CMK (cell line): Measurements from ENCODE around the gene ANTXR2.
A peak's percentile ranks its signal among the peaks of the same experiment; 100 is the strongest.
"Not testable (repeated sequence)": the region's sequence is repeated elsewhere in the genome, so short reads cannot be mapped to it uniquely, and the experiment has no call there.

ENCODE experiments used
- DNase-seq: peaks from one replicate; pipeline ENCODE4 v3.0.0-alpha.2; 2010; ENCODE audit warnings: low read depth

ANTXR2 gene

GRCh38 chr4:80072744-80073472 lies at the start of gene ANTXR2:
ANTXR2 (minus strand) TSS chr4:80073229; CDS start chr4:80072560, 669 bp downstream.
- peak; percentile 62 for DNase-seq

- DNase-seq, result not testable (repeated sequence)
Observed at GRCh38 chr4:80121815-80122214, 48.8 kb upstream of the ANTXR2 start.

DNA sequence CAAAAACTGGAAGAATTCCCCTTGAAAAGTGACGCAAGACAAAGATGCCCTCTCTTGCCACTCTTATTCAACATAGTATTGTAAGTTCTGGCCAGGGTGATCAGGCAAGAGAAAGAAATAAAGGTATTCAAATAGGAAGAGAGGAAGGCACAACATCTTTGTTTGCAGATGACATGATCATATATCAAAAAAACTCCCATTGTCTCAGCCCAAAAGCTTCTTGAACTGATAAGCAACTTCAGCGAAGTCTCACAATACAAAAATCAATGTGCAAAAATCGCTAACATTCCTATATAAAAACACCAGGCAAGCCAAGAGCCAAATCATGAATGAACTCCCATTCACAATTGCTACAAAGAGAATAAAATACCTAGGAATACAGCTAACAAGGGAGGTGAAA lies 46.6 kb upstream of the ANTXR2 start:
- DNase-seq, result not testable (repeated sequence)

DNA sequence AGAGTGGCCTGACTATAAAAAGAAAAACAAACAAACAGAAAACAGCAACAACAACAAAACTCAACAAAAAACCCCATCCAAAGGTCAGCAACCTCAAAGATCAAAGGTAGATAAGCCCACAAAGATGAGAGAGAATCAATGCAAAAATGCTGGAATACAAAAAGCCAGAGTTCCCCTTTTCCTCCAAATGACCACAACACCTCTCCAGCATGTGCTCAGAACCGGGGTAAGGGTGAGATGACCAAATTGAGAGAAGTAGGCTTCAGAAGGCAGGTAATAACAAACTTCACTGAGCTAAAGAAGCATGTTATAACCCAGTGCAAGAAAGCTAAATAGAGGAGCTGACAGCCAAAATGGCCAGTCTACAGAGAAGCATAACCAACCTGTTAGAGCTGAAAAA lies 43.5 kb upstream of the ANTXR2 start:
- DNase-seq, result no peak

- no peak for DNase-seq
Observed at GRCh38 chr4:80115368-80116181, 42.5 kb upstream of the ANTXR2 start.

- no peak for DNase-seq
Observed at GRCh38 chr4:80114732-80115265, 41.8 kb upstream of the ANTXR2 start.

DNA sequence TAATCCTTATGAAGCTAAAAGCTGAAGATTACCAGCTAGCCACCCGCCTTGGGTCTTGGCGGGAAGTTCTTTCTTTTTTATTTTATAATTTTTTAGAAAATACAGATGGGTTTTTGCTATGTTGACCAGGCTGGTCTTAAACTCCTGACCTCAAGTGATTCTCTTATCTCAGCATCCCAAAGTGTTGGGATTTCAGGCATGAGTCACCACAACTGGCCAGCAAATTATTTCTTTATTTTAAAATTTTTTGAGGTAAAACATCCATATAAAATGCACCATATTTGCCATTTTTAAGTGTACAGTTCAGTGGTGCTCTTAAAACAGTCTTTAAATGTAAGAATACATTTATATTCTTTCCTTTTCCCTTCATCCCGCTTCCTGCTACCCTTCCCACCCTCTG lies 40.6 kb upstream of the ANTXR2 start:
- DNase-seq, result no peak

DNA sequence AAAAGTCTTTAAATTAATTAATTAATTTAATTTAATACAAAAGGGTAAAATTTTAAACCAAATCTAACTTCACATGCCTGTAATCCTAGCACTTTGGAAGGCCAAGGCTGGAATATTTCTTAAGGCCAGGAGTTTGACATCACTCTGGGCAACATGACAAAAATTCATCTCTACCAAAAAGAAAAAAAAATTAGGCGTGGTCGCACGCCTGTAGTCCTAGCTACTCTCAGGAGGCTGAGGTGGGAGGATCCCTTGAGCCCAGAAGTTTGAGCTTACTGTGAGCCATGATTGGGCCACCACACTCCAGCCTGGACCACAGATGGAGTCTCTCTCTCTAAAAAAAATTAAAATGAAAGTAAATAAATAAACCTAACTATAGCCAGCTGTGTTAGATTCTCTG lies 39.2 kb upstream of the ANTXR2 start:
- DNase-seq, result no peak

- DNase-seq, result no peak
Observed at GRCh38 chr4:80111276-80111675, 38.2 kb upstream of the ANTXR2 start.

DNA sequence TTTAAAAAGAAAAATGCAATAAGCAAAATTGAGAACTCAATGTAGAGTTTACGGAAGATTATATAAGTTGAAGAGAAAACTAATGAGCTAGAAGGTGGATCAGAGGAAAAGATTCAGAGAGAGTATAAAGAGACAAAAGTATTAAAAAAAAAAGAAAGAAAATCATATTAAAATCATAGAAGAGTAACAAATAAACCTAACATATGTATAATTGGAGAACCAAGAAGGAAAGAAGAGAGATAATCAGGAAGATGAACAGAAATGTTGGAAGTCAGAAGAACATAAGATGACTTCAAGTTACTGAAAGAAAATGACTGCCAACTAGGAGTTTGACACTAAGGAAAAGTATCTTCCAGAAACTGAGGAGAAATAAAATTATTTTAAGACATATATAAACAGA lies 34.3 kb upstream of the ANTXR2 start:
- no peak for DNase-seq

DNA sequence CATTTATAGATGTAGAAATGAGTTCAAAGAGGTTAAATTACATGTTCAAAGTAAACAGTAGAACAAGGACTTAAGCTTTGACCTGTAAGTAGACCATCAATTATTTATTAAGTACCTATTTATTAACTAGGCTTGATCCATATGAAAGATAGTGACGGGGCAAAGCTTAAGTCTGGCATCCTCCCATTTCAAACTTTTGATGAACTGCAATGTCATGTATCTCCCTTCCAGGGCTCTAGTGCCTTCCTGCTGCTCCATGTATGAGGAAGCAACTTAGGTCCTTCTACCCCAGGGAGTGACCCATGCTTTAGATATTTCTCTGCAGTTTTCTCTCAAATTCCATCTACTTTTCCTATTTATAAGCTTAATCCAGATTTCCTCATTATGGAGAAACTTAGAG lies 31.9 kb upstream of the ANTXR2 start:
- DNase-seq, result no peak

GRCh38 chr4:80103629-80104028 lies 30.6 kb upstream of the ANTXR2 start:
- DNase-seq, result no peak

DNA sequence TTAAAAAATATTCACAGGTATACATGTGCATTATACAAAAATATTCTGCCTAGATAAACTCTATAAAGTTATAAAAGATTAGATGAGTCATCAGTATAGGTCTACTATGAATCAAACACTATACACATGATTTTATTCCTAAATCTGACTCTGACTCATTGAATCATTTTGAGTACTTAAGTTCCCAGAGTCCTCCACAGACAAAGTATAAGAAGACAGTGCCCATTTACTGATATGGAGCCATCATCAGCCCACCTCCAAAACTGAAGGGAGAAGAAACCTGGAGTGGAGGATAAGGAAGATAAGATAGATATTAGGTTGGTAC lies 28.7 kb upstream of the ANTXR2 start:
- no peak for DNase-seq

- DNase-seq, result no peak
Observed at GRCh38 chr4:80101071-80101791, 28.2 kb upstream of the ANTXR2 start.

- no peak for DNase-seq
Observed at GRCh38 chr4:80099671-80100070, 26.6 kb upstream of the ANTXR2 start.

DNA sequence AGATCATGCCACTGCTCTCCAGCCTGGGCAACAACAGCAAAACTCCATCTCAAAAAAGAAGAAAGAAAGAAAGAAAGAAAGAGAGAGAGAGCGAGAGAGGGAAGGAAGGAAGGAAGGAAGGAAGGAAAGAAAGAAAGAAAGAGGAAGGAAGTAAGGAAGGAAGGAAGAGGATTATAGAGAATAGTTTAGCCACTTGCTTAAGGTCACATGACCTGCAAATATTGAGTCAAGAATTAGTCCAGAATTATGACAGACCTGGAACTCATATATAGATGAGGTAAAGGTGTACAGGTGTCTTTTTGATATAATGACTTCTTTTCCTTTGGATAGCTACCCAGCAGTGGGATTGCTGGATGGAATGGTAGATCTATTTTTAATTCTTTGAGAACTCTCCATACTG lies 25.6 kb upstream of the ANTXR2 start:
- no peak for DNase-seq

DNA sequence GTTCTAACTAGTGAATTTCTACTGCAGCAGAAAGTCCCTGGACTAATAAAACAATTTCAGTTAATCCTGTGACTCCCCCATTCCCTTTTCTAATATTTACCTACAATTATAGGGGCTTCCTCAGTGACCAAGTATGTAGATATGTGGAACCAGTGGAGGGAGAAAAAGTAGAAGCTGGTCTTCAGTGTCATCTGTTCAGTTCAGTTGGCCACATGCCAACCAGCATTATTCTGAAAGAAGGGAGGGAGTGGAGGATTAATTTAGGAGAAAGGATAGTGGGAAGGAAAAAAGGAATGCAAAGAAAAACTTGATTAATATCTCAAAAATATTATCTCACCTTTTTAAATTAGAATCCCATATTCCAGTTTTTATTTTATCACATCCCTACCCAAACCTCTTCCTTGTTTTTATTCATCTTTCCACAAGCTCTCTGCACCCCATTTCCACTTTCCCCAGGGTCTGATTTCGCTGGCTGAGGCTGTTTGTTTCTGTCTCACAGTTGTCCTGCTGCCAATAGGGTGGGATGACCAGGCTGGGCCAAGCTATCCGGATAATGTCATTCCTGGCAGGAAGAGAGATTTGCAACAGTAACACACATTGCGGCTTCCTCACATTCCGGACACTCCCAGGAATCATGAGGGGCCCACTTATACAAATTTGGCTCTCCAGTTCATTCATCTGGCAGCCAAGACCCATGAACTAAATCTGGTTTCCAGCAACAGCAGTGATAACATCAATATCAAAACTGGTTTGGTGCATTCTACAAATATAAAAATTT lies 24.6 kb upstream of the ANTXR2 start:
- no peak for DNase-seq

DNA sequence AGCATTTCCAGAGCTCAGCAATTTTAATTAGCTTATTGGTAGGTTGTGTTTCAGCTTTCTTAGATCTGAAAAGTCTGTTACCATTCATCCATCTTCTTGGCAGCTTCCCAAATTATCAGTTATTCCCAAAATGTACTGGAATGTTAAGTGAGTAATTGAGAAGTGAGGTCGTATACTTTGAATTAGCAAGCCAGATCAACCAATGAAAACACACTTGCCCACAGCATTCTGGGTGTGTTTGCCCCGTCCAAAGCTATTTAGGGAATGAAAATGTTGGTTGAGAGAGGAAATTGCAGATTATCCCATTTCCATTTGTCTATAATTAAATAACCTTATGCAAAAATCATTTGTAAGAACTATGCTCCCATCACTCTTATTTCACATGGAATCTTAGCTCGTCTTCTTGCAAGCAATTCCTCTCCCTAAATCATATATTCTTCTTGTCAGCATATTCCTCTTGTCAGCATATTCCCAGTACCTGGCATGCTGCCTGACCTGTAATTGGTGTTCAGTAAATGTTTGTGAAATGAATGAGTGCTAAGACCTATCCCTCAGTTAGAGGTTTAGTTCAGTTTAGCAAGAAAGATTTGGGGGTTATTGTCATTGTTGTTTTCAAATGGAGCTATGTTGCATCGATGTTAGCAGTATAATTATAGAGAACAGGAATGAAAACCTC lies 23.3 kb upstream of the ANTXR2 start:
- DNase-seq, result no peak

DNA sequence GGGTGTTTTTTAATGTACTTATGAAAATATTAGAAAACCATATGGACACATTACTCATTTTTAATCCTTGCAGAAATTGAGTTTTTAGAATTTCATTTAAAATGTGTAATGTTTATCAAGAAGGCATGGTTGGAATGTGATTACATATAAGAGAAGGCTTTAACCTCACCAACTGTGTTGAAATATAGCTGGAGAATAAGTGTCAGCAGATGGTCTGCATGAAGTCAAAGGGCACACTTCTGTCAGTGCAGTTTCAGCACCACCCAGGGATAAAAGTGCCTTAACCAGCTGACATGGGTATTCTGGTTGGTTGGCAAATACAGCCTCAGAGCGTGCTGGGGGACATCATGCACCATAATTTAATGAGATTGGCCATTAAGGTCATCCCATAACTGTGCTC lies 21.2 kb upstream of the ANTXR2 start:
- DNase-seq, result no peak

DNA sequence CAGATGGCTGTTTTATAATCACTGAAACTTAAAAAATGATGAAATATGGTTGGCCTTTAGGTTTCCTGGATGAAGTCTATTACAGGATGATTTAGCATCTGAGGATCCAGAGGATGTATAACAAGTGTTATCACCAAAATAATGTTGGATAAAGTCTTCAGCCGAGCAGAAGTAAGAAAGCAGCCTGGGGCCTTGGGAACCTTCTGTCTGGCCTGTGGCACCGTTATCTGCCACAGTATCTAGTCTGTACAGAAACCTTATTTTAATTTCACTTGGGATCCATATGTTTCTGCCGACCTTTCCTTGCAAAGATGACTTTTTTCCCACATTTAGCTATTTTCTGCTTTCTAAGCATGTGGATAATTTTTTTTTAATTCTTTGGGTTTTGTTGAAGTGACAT lies 20.5 kb upstream of the ANTXR2 start:
- DNase-seq, result no peak

- DNase-seq, result no peak
Observed at GRCh38 chr4:80092847-80093246, 19.8 kb upstream of the ANTXR2 start.
